GM18951 (cell line): ENCODE measurements around the gene FPR2.

Experiments
- POLR2A ChIP-seq: IDR thresholded peaks from 4 replicates; pipeline ENCODE4 v1.6.1; 2011; ENCODE audit warnings: mild to moderate bottlenecking; ENCODE audit not compliant: insufficient read length, insufficient read depth; ENCODE audit errors: extremely low read depth
- in situ Hi-C: fragments of 300-500 bp; cut with MboI; formaldehyde crosslinking; loops from one replicate; pipeline ENCODE4 v1.12.0; 2022; ENCODE audit warnings: low sequenced_read_pairs, mixed read lengths, inconsistent platforms; ENCODE audit not compliant: unreplicated experiment

Gene FPR2

DNA sequence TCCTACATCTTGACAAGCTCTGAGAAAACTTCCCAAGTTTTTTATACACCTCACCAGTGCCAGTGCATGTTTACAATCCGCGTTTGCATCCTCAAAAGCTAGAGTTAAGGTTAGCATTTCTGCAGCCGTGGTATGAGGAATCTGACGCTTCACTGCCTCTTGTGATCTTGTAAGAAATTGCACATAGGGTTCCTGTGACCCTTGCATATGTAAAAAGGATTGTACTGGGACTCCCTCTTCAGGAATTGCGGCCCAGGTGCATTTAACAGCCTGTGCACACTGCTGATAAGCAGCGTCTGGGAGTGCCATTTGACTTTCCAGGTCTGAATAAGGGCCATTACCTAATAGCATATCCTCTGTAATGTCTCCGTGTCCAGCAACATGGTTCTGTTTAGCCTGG lies 49.2 kb downstream of the FPR2 start:
- in situ Hi-C loops = no loop called here
- TF ChIP-seq POLR2A = no peak

DNA sequence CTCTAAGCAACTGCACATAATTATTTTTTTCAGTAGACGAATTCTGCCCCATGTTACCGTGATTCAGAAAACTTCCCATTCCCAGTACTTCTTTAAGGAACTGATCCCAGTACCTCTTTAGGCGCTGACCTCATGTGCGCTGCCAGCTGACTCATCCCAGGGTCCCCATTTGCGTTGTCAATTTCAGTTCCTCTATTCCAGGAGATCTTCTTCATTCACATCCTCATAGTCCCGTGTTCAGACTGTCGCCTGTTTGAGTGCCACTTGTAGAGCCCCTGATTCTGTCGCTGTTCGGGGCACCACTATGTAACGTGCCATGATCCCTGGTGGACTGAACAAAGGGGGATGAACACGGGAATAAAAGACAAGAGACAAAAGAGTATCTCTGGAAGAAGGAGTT lies 50.4 kb downstream of the FPR2 start:
- in situ Hi-C loops = no loop called here
- TF ChIP-seq POLR2A = no peak

DNA sequence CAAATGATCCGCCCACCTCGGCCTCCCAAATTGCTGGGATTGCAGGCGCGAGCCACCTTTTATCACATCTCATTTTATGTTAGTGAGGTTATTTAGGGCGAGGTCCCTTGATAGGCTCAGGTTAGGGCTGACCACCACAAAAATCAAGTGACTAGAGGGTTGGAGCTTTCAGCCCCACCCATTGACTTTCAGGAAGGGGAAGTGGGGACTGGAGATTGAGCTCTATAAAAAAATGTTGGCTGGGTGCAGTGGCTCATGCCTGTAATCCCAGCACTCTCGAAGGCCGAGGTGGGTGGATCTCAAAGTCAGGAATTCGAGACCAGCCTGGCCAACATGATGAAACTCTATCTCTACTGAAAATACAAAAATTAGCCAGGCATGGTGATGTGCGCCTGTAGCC lies 54.1 kb downstream of the FPR2 start:
- in situ Hi-C loops = no loop called here
- no peak for TF ChIP-seq POLR2A

GRCh38 chr19:51816711-51817110 lies 55.7 kb downstream of the FPR2 start:
- in situ Hi-C loops = no loop called here
- TF ChIP-seq POLR2A = no peak

- TF ChIP-seq POLR2A = no peak
- in situ Hi-C loops = no loop called here
These were observed 59.0 kb downstream of the FPR2 start for GRCh38 chr19:51820011-51820410.
